SK-N-SH treated with all-trans-retinoic acid at 6 μM for 48 hours (cell line): ENCODE measurements around the gene ASB13.

Experiments used
- ATAC-seq: fragments of 200-7000 bp; cut with Tn5 transposase; 3 replicates; pipeline ENCODE4 v1.9.1; 2020; ENCODE audit warnings: mild to moderate bottlenecking, moderate library complexity
- ARNTL ChIP-seq: fragments of 450-650 bp; formaldehyde crosslinking; IDR thresholded peaks from 2 replicates; pipeline ENCODE4 v1.5.0; 2020; ENCODE audit warnings: low read depth, mild to moderate bottlenecking, moderate library complexity, borderline replicate concordance
- BACH2 ChIP-seq: fragments of 250-450 bp; sonication (Bioruptor Pico); IDR thresholded peaks from 2 replicates; pipeline ENCODE4 v1.9.0; 2021; ENCODE audit warnings: mild to moderate bottlenecking, borderline replicate concordance
- CREB5 ChIP-seq: fragments of 250-450 bp; sonication (Bioruptor Pico); IDR thresholded peaks from 2 replicates; pipeline ENCODE4 v1.5.1; 2020; ENCODE audit warnings: low read depth, mild to moderate bottlenecking, moderate library complexity
- CSDC2 ChIP-seq: fragments of 250-450 bp; sonication (Bioruptor Pico); IDR thresholded peaks from 2 replicates; pipeline ENCODE4 v1.5.0; 2020; ENCODE audit warnings: mild to moderate bottlenecking, moderate library complexity
- ESRRG ChIP-seq: fragments of 250-450 bp; sonication (Bioruptor Pico); IDR thresholded peaks from 2 replicates; pipeline ENCODE4 v1.6.1; 2021; ENCODE audit warnings: mild to moderate bottlenecking
- GLIS3 ChIP-seq: fragments of 250-450 bp; sonication (Bioruptor Pico); IDR thresholded peaks from 2 replicates; pipeline ENCODE4 v1.5.0; 2020; ENCODE audit warnings: mild to moderate bottlenecking, moderate library complexity
- ISL1 ChIP-seq: fragments of 250-450 bp; sonication (Bioruptor Pico); IDR thresholded peaks from 2 replicates; pipeline ENCODE4 v2.1.2; 2022; ENCODE audit warnings: mild to moderate bottlenecking, moderate library complexity
- OSR1 ChIP-seq: fragments of 250-450 bp; sonication (Bioruptor Pico); IDR thresholded peaks from 2 replicates; pipeline ENCODE4 v1.8.0; 2022; ENCODE audit warnings: moderate library complexity, mild to moderate bottlenecking, inconsistent platforms
- POU6F1 ChIP-seq: fragments of 250-450 bp; sonication (Bioruptor Pico); IDR thresholded peaks from 2 replicates; pipeline ENCODE4 v1.8.0; 2021; ENCODE audit warnings: low read depth, mild to moderate bottlenecking, moderate library complexity, borderline replicate concordance
- SNAI2 ChIP-seq: fragments of 250-450 bp; sonication (Bioruptor Pico); IDR thresholded peaks from 2 replicates; pipeline ENCODE4 v1.5.0; 2020; ENCODE audit warnings: mild to moderate bottlenecking, moderate library complexity
- TCF4 ChIP-seq: fragments of 250-450 bp; sonication (Bioruptor Pico); IDR thresholded peaks from 2 replicates; pipeline ENCODE4 v1.8.0; 2021; ENCODE audit warnings: mild to moderate bottlenecking, moderate library complexity, borderline replicate concordance
- TOX ChIP-seq: fragments of 250-450 bp; sonication (Bioruptor Pico); IDR thresholded peaks from 2 replicates; pipeline ENCODE4 v1.8.0; 2021; ENCODE audit warnings: mild to moderate bottlenecking, moderate library complexity, borderline replicate concordance
- TSHZ2 ChIP-seq: fragments of 250-450 bp; sonication (Bioruptor Pico); IDR thresholded peaks from 2 replicates; pipeline ENCODE4 v1.5.0; 2020; ENCODE audit warnings: mild to moderate bottlenecking, moderate library complexity
- ZC3H10 ChIP-seq: fragments of 250-450 bp; sonication (Bioruptor Pico); IDR thresholded peaks from 2 replicates; pipeline ENCODE4 v1.5.1; 2021; ENCODE audit warnings: mild to moderate bottlenecking, moderate library complexity
- ZFP3 ChIP-seq: fragments of 250-450 bp; sonication (Bioruptor Pico); IDR thresholded peaks from 2 replicates; pipeline ENCODE4 v1.5.0; 2020; ENCODE audit warnings: mild to moderate bottlenecking, moderate library complexity
- ZFP30 ChIP-seq: fragments of 450-650 bp; formaldehyde crosslinking; IDR thresholded peaks from 2 replicates; pipeline ENCODE4 v1.5.0; 2022; ENCODE audit warnings: mild to moderate bottlenecking, moderate library complexity
- ZNF70 ChIP-seq: fragments of 450-650 bp; formaldehyde crosslinking; IDR thresholded peaks from 2 replicates; pipeline ENCODE4 v1.5.0; 2020; ENCODE audit warnings: mild to moderate bottlenecking, moderate library complexity
- ZNF8 ChIP-seq: fragments of 450-650 bp; formaldehyde crosslinking; IDR thresholded peaks from 2 replicates; pipeline ENCODE4 v1.5.0; 2020; ENCODE audit warnings: mild to moderate bottlenecking, moderate library complexity
- TF ChIP-seq, protein P1 (sequence below): fragments of 250-450 bp; sonication (Bioruptor Pico); IDR thresholded peaks from 2 replicates; pipeline ENCODE4 v1.8.0; 2020; ENCODE audit warnings: mild to moderate bottlenecking, moderate library complexity, borderline replicate concordance
- TF ChIP-seq, protein P2 (sequence below): fragments of 250-450 bp; sonication (Bioruptor Pico); IDR thresholded peaks from 2 replicates; pipeline ENCODE4 v1.5.1; 2021; ENCODE audit warnings: mild to moderate bottlenecking, moderate library complexity

Gene ASB13

GRCh38 chr10:5606321-5606720 is 60.1 kb downstream of the ASB13 start:
- no peak for ATAC-seq

DNA sequence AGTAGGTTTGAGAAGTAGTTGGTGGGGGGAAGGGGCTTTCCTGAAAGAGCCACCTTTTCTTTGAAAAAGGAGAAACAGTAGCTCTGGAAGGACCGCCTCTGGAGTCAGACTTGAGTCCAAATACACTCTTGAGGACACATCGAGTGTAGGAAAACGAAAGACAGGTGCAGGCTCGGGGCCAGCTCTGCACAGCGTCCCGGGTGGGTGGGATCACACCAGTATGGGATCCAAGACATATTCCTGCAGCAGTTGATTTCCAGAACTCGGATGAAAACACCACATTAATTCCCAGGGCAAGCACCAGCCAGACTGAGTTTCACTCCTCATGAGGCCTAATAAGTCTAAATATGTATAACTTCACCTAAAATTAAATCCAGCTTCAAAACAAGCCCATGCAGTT is 61.4 kb downstream of the ASB13 start:
- TF ChIP-seq POU6F1 (CRISPR knock-in tag), result no peak
- TF ChIP-seq ZNF70, result no peak
- no peak for TF ChIP-seq CREB5 (CRISPR knock-in tag)
- TF ChIP-seq TSHZ2 (CRISPR knock-in tag), result no peak
- TF ChIP-seq TOX (CRISPR knock-in tag), result no peak
- TF ChIP-seq ESRRG (CRISPR knock-in tag), result no peak
- TF ChIP-seq GLIS3 (CRISPR knock-in tag), result no peak
- TF ChIP-seq, protein P1, sequence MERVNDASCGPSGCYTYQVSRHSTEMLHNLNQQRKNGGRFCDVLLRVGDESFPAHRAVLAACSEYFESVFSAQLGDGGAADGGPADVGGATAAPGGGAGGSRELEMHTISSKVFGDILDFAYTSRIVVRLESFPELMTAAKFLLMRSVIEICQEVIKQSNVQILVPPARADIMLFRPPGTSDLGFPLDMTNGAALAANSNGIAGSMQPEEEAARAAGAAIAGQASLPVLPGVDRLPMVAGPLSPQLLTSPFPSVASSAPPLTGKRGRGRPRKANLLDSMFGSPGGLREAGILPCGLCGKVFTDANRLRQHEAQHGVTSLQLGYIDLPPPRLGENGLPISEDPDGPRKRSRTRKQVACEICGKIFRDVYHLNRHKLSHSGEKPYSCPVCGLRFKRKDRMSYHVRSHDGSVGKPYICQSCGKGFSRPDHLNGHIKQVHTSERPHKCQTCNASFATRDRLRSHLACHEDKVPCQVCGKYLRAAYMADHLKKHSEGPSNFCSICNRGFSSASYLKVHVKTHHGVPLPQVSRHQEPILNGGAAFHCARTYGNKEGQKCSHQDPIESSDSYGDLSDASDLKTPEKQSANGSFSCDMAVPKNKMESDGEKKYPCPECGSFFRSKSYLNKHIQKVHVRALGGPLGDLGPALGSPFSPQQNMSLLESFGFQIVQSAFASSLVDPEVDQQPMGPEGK (CRISPR knock-in tag), result no peak
- no peak for TF ChIP-seq OSR1 (CRISPR knock-in tag)
- no peak for TF ChIP-seq CSDC2 (CRISPR knock-in tag)
- no peak for TF ChIP-seq ZC3H10
- TF ChIP-seq, protein P2, sequence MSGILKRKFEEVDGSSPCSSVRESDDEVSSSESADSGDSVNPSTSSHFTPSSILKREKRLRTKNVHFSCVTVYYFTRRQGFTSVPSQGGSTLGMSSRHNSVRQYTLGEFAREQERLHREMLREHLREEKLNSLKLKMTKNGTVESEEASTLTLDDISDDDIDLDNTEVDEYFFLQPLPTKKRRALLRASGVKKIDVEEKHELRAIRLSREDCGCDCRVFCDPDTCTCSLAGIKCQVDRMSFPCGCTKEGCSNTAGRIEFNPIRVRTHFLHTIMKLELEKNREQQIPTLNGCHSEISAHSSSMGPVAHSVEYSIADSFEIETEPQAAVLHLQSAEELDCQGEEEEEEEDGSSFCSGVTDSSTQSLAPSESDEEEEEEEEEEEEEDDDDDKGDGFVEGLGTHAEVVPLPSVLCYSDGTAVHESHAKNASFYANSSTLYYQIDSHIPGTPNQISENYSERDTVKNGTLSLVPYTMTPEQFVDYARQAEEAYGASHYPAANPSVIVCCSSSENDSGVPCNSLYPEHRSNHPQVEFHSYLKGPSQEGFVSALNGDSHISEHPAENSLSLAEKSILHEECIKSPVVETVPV, result no peak

More at GRCh38 chr10:5606321-5606720, 60.1 kb downstream of the ASB13 start:
- TF ChIP-seq ISL1 (CRISPR knock-in tag) (no peak), SNAI2 (CRISPR knock-in tag) (no peak), TCF4 (CRISPR knock-in tag) (no peak), ZNF70 (no peak), ZNF8 (CRISPR knock-in tag) (no peak)

DNA sequence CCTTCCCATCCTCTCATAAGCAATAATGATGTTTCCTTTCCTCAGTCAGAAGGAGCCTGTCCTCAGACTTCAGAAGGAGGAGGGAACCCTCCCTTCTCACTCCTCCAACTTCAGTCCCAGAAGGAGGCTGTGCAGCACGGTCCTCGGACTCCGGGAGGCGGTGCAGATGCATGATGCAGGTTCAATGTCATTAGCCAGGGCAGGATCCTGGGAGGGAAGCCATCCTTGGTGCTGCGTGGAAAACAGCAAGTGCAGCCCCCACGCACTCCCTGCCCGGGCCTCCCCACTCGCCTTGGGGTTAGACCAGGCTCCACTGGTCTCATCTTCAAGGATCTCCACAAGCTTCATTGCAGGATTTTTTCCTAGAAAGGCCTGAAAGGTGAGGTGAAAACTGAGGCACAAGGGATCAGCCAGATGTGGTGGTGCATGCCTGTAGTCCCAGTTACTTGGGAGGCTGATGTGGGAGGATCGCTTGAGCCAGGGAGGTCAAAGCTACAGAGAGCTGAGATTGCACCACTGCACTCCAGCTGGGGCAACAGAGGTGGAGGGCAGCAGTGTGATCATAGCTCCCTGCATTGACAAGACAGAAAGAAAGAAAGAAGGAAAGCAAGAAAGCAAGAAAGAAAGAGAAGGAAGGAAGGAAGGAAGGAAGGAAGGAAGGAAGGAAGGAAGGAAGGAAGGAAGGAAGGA is 62.0 kb downstream of the ASB13 start:
- ATAC-seq, result no peak
- TF ChIP-seq POU6F1 (CRISPR knock-in tag), result no peak
- no peak for TF ChIP-seq ISL1 (CRISPR knock-in tag)
- TF ChIP-seq TCF4 (CRISPR knock-in tag), result no peak
- no peak for TF ChIP-seq ESRRG (CRISPR knock-in tag)
- TF ChIP-seq, protein P1 (CRISPR knock-in tag), result no peak
- no peak for TF ChIP-seq CSDC2 (CRISPR knock-in tag)
- TF ChIP-seq OSR1 (CRISPR knock-in tag), result no peak
- TF ChIP-seq, protein P2, result no peak
- TF ChIP-seq ZC3H10, result no peak
- TF ChIP-seq GLIS3 (CRISPR knock-in tag), result no peak
- TF ChIP-seq BACH2, result no peak
- TF ChIP-seq ZFP30 (CRISPR knock-in tag), result no peak
- no peak for TF ChIP-seq ARNTL (CRISPR knock-in tag)
- no peak for TF ChIP-seq ZNF70
- no peak for TF ChIP-seq CREB5 (CRISPR knock-in tag)
- no peak for TF ChIP-seq ZFP3 (CRISPR knock-in tag)

More for the DNA sequence above, 61.4 kb downstream of the ASB13 start:
- ATAC-seq, result no peak
